ENCODE measurements around the gene MRPS18A. TPM values are rescaled to one million over a fixed set of nuclear protein-coding genes. Genes with fewer than 3 reads are reported as not detected.

MRPS18A gene
- total RNA-seq, 1 donor from 2014 or later, result 29.8 TPM

GRCh38 chr6:43720999-43721398 lies 33.4 kb upstream of the MRPS18A start:
- Histone ChIP-seq H3K27me3 (no peaks in the 10 kb centered on the region), H3K36me3 (no peaks in the 10 kb centered on the region), H3K27ac (no peak overlapping the region), H3K9me3 (no peaks in the 10 kb centered on the region), H3K4me1 (peaks cover 6 to 7% of the 10 kb centered on the region in 2 donors), H3K4me3 (no peak overlapping the region)
- no peak for TF ChIP-seq CTCF (IDR thresholded peaks at IDR 0.05)
- no peak for DNase-seq (ENCODE audit: low spot score in 2 of 2)
- intact Hi-C loops (cut with DNase I), result no loop called here

- no peak for DNase-seq (ENCODE audit: low spot score in 2 of 2)
- TF ChIP-seq CTCF (IDR thresholded peaks at IDR 0.05), result no peak
- H3K4me3 ChIP-seq, result no peak overlapping the region
- intact Hi-C loops (cut with DNase I), result no loop called here
- H3K9me3 ChIP-seq, result no peaks in the 10 kb centered on the region
- no peaks in the 10 kb centered on the region for H3K36me3 ChIP-seq
- H3K4me1 ChIP-seq, result peaks cover 7% of the 10 kb centered on the region in 2 donors
- H3K27me3 ChIP-seq, result no peaks in the 10 kb centered on the region
- H3K27ac ChIP-seq, result no peak overlapping the region
Observed at GRCh38 chr6:43719511-43719910, 31.9 kb upstream of the MRPS18A start.

- peaks cover 7% of the 10 kb centered on the region in 2 donors for H3K4me1 ChIP-seq
Observed at GRCh38 chr6:43718387-43719105, 31.0 kb upstream of the MRPS18A start.

GRCh38 chr6:43717822-43718221 lies 30.2 kb upstream of the MRPS18A start:
- no peak for TF ChIP-seq CTCF (IDR thresholded peaks at IDR 0.05)
- no peaks in the 10 kb centered on the region for H3K27me3 ChIP-seq
- no peaks in the 10 kb centered on the region for H3K36me3 ChIP-seq
- no peak overlapping the region for H3K4me3 ChIP-seq
- intact Hi-C loops (cut with DNase I), result no loop called here
- H3K9me3 ChIP-seq, result no peaks in the 10 kb centered on the region
- peak in 1 of 2 donors; percentile 66 for DNase-seq (ENCODE audit: low spot score in 2 of 2)
- peaks cover 7% of the 10 kb centered on the region in 2 donors for H3K4me1 ChIP-seq
- H3K27ac ChIP-seq, result no peak overlapping the region

More at GRCh38 chr6:43718387-43719105, 31.0 kb upstream of the MRPS18A start:
- H3K9me3 ChIP-seq, result no peaks in the 10 kb centered on the region
- peak overlapping the region in 1 of 2 donors; percentile 9 for H3K27ac ChIP-seq
- no peak overlapping the region for H3K4me3 ChIP-seq
- H3K27me3 ChIP-seq, result no peaks in the 10 kb centered on the region
- no peak for DNase-seq (ENCODE audit: low spot score in 2 of 2)
- intact Hi-C loops (cut with DNase I), result no loop called here
- no peak for TF ChIP-seq CTCF (IDR thresholded peaks at IDR 0.05)
- no peaks in the 10 kb centered on the region for H3K36me3 ChIP-seq

- no peaks in the 10 kb centered on the region for H3K27me3 ChIP-seq
- H3K4me3 ChIP-seq, result no peak overlapping the region
- peaks cover 7% of the 10 kb centered on the region in 2 donors for H3K4me1 ChIP-seq
- no peak for TF ChIP-seq CTCF (IDR thresholded peaks at IDR 0.05)
- intact Hi-C loops (cut with DNase I), result no loop called here
- no peak for DNase-seq (ENCODE audit: low spot score in 2 of 2)
- no peaks in the 10 kb centered on the region for H3K36me3 ChIP-seq
- H3K27ac ChIP-seq, result no peak overlapping the region
- no peaks in the 10 kb centered on the region for H3K9me3 ChIP-seq
Observed at GRCh38 chr6:43717389-43717788, 29.8 kb upstream of the MRPS18A start.

Data from ascending aorta (tissue), 2 donors.